GM19023 (cell line): Measurements from ENCODE around the gene LBH.

Experiments
- ATAC-seq: cut with Tn5 transposase; IDR thresholded peaks from one replicate; pipeline ENCODE4 v1.9.1; 2021; ENCODE audit warnings: mild to moderate bottlenecking, moderate library complexity; ENCODE audit not compliant: unreplicated experiment

Gene LBH

DNA sequence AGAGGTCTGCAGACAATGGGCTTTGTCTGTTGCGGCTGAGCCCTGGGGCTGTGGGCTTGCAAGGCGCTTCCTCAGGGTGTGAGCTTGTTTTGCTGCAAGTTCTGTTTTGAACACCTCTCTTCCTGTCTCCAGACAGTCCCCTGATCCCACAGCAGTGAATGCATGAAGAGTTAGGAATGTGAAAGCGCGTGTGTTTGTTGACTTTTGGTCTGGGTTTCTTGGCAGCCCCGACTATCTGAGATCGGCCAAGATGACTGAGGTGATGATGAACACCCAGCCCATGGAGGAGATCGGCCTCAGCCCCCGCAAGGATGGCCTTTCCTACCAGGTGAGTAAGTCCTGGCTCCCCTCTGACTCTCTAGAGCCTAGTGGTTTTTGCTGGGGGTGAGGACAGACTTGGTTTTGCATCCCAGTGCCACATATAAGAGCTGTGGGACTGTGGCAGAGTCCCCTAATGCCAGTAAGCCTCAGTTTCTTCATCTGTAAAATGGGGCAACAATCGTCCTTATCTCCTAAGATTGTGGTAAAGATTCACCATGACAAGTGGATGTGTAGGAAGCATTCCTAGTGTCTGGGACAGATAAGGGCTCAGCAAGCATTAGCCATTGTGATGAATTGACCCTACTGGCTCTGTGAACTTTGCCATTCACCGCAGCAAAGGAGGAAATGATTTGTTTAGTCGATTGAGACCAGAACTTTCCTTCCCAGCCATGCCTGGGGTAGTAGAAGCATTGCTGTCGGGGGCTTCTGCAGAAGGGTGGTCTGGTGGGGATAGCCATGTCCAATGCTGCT is 3.0 kb downstream of the LBH start:
- ATAC-seq = no peak

DNA sequence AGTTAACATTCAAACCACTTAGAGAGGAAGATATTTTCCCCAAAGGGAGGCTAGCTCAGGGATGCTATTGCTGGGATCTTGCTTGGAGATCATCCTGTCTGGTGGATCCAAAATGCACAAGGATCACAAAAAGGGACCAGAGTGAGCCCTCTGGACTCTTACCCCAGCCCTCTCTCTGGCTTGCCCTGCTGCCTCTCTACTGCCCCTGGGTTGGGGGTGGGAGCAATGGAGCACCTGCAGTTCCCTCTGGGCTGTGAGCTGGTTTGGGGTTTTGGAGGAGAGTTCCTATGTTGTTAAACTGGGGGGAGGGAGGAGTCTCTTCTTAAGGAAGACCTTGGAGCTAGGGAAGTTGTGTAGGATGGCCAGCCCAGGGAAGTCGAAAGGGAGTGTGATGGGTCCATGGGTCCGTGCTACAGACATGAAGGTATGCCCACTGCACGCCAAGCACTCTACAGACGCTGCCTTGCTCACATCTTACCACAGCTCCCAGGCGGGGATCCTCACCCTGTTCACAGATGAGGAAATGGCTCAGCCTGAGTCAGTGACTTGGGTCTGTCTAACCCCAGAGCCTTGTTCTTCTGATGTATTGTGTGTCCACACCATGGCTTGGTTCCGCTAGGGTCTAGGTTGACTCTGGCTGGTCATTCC is 3.8 kb downstream of the LBH start:
- no peak for ATAC-seq

DNA sequence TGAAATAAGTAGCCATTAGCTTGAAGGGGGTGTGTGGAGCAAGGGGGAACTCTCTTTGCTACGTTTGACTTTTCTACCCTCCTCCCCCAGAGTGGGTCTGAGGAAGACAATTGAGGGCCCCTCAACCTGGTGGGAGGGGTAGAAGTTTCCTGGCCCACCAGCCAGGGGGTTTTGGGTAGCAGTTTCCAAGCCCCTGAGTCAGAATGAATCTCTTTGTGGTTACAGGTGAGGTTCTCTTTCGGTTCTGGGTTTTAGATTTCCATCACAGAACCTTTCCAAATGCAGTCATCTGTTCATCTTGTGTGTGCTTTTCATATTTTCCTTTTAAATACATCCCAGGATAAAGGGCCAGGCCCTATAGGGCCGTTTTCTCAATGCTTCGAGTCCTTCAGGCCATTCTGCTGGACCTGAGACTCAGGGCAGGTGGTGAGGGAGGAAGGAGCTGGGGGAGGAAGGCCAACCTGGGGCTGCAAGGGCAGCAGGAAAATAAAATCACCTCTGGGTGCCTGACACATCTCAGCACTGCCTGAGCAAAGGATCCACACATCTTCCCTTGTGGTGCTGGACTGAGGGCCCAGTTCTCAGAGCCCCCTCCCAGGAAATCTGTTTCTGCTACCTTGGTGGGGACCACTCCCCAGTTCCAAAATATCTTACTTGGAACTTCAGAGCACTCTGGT is 4.7 kb downstream of the LBH start:
- ATAC-seq = no peak

DNA sequence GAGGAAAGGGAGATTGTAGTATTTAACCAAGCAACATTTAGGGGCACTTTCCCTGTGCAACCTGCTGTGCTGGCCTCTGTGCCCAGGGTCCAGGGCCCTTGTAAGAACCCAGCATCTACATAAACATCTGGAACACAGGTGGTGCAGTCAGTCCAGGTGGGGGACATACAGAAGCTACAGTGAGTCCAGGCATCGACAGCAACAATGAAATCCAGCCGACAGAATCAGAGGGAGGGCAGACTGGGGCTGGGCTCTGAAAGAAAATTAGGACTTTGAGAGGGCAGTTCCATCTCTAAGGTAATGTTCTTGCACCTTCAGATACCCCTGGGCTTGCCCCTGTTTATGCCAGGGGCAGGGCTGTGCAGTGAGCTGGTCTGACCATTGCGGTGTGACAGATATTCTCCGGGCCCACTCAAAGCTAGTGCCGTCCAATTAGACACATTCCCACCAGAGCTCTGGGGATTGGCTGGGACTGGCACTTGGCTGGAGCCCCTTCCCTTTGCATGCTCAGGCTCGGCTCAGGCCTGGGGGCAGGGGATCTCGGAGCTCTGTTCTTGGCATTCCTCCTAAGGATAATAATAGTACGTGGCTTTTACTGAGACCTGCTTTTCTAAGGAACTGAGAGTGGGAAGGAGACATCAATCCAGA is 5.4 kb downstream of the LBH start:
- ATAC-seq = no peak

DNA sequence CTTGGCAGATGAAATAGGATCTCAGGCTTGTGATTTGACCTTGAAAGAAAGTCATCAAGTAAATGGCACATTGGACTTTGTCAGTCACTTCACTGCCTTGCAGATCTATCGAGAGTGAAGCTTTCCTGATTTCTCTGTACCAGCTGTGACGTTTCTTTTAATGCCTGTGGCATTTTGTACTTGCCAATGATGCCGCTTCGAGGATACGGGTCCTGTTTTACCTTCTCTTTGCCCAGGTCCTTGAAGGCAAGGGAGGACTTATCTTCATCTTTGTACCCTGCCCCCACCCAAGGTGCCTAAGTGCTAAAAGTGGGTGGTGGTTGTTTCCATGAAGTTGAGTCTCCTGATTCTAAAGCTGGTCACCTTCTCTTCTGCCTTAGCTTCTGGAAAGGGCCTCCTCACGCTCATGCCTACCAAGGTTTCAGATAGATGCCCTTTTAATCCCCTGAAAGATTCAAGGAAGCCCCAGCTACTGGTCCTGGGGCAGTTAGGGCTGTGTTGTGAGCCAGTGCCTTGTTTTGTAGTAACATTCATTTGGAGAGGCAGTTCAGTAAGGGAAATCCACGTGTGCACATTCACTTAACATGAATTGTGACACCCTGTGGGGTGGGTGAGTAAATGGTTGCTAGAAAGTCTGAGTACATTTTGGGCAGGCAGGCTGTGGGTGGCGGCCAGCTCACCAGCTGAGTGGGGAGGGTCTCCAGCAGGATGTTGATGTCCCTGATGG is 6.1 kb downstream of the LBH start:
- ATAC-seq = no peak

DNA sequence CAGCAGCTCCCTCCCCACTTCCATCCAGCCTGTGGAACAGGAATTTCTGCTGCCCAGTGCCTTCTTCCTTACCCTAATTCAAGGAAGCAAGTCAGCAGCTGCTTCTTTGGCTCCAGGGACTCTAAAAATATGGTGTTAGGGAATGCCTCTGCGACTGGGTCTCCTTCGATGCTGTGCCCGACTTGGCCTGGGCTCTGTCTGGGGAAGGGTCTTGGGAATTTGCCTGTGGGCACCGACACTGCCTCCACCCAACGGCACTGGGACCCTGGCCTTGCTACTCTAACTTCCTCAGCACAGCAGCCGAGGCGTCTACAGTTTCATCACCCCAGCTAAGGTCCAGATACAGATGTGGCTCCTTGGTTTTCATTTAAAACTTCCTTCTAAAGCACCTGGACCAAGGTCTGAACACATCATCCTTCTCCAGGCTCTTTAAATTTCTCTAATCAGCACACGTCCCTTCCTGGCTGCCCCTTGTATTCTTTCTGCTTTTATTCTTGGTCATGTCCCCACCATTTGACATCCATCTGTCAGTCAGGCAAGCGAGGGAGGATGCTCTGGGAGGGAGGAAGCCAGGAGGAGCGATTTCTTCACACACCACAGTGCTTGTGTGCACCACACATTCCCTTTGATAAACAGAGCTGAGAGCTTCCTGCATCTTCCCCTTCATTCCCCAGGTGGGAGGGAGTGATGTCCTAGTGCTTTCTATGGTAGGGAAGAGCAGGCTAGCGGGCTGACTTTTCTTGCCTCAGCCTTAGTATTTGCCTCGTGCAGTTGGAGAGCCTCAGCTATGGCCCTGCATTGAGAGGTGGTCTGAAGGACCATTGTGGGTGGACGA is 6.8 kb downstream of the LBH start:
- no peak for ATAC-seq

DNA sequence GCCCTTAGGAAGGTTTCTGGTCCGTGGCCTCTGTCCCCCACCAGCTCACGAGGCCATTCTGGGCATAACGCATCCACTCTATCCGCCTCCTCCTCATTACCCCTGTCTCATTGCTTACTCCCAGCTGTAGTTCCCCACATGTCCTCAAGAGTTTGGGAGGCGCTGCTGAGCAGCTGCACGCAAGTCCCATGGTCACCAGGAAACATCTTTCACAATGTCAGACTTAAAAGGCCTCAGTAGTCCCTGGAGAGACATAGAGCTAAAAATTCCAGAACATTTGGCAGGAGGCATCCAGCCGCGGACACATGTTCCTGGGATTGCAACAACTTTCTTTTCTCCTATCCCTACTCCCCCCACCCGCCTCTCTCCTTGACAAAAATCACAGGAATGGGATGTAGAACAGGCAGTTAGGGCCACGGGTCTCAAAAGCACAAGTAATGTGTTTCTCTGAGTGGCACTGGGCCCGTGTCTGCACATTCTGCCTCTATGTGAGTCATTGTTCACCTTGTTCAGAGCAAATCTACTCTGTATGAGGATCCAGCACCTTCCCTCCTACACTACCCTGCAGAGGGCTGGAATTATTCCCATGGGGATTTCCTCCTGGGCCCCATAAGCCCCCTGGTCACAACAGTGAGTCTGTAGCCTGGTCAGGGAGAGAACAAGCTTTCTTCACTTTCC is 8.1 kb downstream of the LBH start:
- no peak for ATAC-seq

DNA sequence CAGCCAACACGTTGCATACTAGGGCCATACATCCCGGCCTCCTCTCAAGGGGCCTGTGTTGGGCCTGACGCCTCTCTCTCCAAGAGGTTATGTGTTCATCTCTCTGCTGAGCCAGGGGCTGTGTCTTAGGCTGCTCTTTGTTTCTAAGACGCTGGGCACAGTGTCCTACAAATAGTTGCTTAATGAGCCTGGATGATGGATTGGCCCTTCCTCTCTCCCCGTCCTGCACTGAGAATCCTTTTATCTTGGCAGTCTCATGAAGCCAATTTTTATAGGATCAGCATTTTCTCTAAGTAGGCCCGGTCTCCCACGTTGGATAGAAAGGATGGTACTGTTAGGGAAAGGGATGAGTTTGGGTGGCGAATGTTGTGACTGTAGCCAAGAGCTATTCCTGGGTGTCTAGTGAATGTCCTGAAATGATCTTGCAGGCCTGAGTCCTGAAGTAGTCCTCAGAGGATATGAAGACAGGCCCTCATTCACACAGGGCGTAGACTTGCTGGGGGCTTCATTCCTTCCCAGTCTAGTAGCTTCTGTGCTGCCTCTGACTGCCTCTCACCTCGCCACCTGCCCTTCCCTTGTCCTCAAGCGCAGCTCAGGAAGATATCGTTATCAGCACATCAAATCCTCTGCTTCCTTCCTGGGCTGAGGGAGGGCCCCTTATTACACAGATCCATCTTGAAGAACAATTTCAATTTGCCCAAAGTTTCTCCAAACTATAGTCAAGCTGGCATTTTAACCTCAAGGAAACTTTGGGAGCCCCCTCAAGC is 8.8 kb downstream of the LBH start:
- no peak for ATAC-seq

- no peak for ATAC-seq
Measured at GRCh38 chr2:30243231-30243630, 11.9 kb downstream of the LBH start.

DNA sequence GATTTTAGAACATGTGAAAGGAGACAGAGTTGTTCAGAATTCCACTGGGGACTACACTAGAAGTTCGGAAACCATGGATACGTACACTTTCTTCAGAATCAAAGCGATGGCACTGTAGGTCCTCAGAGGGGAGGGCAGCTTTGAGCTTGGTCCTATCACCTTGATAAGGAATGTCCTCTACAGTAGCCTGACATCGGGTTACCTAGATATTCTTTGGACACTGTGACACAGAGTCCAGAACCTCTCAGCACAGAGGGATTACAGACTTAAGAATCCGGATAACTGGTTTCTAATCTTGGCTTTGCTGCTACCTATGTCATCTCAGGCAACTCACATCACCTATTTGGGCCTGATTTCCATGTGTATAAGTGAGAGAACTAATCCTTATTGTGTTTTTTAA is 14.0 kb downstream of the LBH start:
- ATAC-seq = no peak

- ATAC-seq = no peak
Measured at GRCh38 chr2:30248791-30249190, 17.5 kb downstream of the LBH start.

DNA sequence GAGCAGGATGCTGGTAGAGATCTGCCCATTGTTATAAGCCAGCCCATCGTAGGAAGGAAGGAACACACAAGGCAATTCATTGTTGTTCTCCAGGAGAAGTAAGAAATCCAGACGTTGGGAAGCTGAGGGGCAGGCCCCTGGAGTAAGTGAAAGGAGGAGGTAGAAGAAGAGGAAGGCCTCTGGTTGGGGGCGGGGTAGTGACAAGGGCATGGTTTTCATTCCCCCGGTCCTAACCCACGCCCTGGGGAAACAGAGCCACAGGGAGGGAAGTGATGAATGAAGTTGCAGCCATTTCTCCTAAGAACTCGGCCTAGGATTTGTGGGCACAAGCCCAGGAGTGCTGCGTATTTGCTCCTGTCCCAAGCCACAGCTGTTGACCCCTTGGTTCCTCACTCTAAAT is 18.0 kb downstream of the LBH start:
- no peak for ATAC-seq

- no peak for ATAC-seq
Measured at GRCh38 chr2:30250421-30250820, 19.1 kb downstream of the LBH start.

- ATAC-seq = no peak
Measured at GRCh38 chr2:30252723-30253701, 21.7 kb downstream of the LBH start.

- no peak for ATAC-seq
Measured at GRCh38 chr2:30253873-30254684, 22.7 kb downstream of the LBH start.

DNA sequence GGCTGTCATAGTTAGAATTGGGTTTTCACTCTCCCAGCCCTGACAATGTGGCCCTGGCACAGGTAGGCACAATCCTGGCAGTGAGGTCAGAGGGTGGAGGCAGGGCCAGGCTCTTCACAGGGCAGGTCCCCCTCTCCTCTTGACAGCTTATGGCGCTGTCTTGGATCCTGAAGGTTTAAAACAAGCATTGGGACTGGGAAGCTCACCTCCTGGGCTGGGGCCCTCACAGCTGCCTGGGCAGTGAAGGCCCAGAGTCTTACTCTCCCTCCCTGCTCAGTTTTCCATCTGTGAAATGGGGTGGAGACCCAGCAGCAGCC is 23.3 kb downstream of the LBH start:
- ATAC-seq = no peak

DNA sequence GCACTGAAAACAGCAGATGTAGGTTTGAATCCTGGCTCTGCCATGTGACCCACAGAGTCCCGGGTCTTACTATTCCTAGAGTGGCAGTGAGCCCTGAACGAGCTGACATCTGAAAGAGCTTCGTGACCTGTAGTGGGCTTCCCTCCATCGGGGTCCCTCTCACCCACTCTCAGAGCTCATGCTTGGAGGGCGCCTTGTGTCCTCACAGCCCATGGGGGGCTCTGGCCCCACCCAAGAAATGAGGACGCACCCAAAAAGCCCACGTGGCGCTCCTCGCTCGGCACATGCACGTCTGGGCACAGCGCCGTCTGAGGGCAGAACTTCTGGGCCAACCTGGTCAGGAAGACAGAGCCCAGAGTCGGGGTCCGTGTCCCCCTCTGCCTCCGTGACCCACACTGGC is 23.7 kb downstream of the LBH start:
- no peak for ATAC-seq
